ENCODE data around the gene HEXIM2.
A peak's percentile ranks its signal among the peaks of the same experiment; 100 is the strongest.

The HEXIM2 gene

DNA sequence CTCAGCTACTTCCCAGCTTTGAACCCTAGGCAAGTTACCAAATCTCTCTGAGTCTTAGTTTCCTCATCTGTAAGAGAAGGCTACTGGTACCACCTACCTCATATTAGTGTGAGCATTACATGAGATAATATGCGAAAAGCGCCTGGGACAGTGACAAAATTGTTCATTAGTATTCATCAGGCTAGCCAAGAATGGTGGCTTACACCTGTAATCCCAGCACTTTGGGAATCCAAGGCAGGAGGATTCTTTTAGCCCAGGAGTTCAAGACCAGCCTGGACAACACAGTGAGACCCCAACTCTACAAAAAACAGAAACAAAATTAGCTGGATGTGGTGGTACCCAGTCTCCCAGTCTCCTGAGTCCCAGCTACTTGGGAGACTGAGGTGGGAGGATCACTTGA is 32.7 kb upstream of the HEXIM2 start:
- no peak for TF ChIP-seq CTCF (IDR thresholded peaks at IDR 0.05; ENCODE audit: extremely low read depth, missing control alignments)
- no peak for DNase-seq (ENCODE audit: low spot score)

- DNase-seq (ENCODE audit: low spot score), result no peak
- TF ChIP-seq CTCF (IDR thresholded peaks at IDR 0.05; ENCODE audit: extremely low read depth, missing control alignments), result no peak
Observed at GRCh38 chr17:45129426-45129939, 32.2 kb upstream of the HEXIM2 start.

DNA sequence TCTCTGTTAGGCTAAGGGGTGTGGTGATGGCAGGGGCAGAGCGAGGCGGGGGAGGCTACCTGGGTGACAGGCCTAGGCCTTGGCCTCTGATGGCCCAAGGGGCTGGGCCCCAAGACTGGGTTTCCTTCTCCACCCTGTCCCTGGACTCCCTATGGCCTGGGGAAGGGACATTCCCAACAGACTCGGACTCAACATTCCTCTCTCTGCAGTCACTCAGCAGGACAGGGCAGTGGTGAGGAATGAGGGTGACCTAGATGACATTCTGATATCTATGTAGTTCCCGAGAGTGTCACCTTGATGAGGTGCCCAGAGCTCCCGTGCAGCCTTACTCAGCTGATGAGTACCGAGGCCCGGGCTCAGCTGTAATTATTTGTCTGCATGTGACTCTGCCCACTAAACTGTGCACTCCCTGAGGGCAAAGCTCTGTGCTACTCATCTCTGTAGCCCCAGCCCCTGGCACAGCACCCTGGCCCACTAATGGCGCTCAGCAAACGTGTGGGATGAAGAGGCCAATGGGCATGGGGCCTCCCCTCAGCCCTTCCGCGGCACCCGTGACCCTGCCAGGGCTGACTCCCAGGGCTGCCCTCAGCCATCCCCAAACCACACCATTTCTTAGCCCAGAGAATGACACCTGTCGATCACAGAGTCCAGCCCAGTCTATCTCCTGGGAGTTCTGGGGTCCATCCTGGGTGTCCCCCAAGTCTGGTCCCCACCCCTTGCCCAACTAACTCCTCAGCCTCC is 31.6 kb upstream of the HEXIM2 start:
- DNase-seq (ENCODE audit: low spot score), result no peak
- TF ChIP-seq CTCF (IDR thresholded peaks at IDR 0.05; ENCODE audit: extremely low read depth, missing control alignments), result no peak

GRCh38 chr17:45130681-45131615 is 30.7 kb upstream of the HEXIM2 start:
- no peak for TF ChIP-seq CTCF (IDR thresholded peaks at IDR 0.05; ENCODE audit: extremely low read depth, missing control alignments)
- no peak for DNase-seq (ENCODE audit: low spot score)

- peak; percentile 43 for TF ChIP-seq CTCF (IDR thresholded peaks at IDR 0.05; ENCODE audit: extremely low read depth, missing control alignments)
- DNase-seq (ENCODE audit: low spot score), result peak; percentile 64
Observed at GRCh38 chr17:45131616-45132319, 29.9 kb upstream of the HEXIM2 start.

DNA sequence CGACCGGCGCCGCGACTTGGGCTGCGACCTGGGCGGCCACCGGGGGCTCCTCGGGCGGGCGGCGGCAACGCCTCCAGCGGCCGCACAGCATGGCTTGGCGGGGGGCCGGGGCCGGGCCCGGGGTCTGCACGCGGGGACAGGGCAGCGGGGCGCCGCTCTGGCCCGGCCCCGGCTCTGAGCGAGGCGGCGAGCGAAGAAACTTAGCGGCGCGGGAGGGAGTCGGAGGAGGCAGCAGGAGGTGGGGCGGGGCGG is 29.4 kb upstream of the HEXIM2 start, which contains the start of gene PLCD3:
Gene PLCD3 (minus strand): TSS at position 196 of the 252 bp plus-strand sequence. CDS start 105 bp downstream, at position 91.
- DNase-seq (ENCODE audit: low spot score), result no peak
- TF ChIP-seq CTCF (IDR thresholded peaks at IDR 0.05; ENCODE audit: extremely low read depth, missing control alignments), result no peak

All from GM20000 (cell line).